WTC11 (cell line): ENCODE data around the gene RARA. TPM values are rescaled to one million over a fixed set of nuclear protein-coding genes. Genes with fewer than 3 reads are reported as not detected.

Experiments
- ATAC-seq: fragments of 200-7000 bp; cut with Tn5 transposase; 2 replicates; pipeline ENCODE4 v1.10.0; 2021; ENCODE audit warnings: mild to moderate bottlenecking, moderate library complexity
- CTCF ChIA-PET: fragments of 300-600 bp; sonication (Branson Sonifier 250); formaldehyde crosslinking; loops from one replicate; lab custom pipeline; 2021; ENCODE audit warnings: antibody characterized with exemption; lab: Charles Lee
- POLR2A ChIA-PET: fragments of 350-600 bp; sonication (Branson Sonifier 250); formaldehyde crosslinking; loops from one replicate; lab custom pipeline; 2021; ENCODE audit warnings: antibody characterized with exemption; lab: Charles Lee
- DNase-seq: peaks from one replicate; pipeline ENCODE4 v3.0.0; 2021; ENCODE audit warnings: low spot score
- H3K27ac Mint-ChIP-seq: 2 replicates; pipeline ENCODE4 v1.8.0; 2021; ENCODE audit warnings: mixed read lengths
- H3K27me3 Mint-ChIP-seq: 2 replicates; pipeline ENCODE4 v1.8.0; 2021; ENCODE audit warnings: low read depth, mild to moderate bottlenecking, moderate library complexity, mixed read lengths
- H3K36me3 Mint-ChIP-seq: 2 replicates; pipeline ENCODE4 v1.8.0; 2021; ENCODE audit warnings: mixed read lengths
- H3K4me1 Mint-ChIP-seq: 2 replicates; pipeline ENCODE4 v1.8.0; 2022; ENCODE audit warnings: mixed read lengths
- H3K4me3 Mint-ChIP-seq: 2 replicates; pipeline ENCODE4 v1.8.0; 2021; ENCODE audit warnings: mild to moderate bottlenecking, moderate library complexity, mixed read lengths
- H3K9me3 Mint-ChIP-seq: 2 replicates; pipeline ENCODE4 v1.8.0; 2021; ENCODE audit warnings: mixed read lengths
- ARID4B ChIP-seq: sonication (generic); formaldehyde crosslinking; IDR thresholded peaks from 2 replicates; pipeline ENCODE4 v1.8.0; 2023; ENCODE audit warnings: missing genetic modification reagents, mild to moderate bottlenecking, borderline replicate concordance
- CREB1 ChIP-seq: sonication (generic); formaldehyde crosslinking; IDR thresholded peaks from 2 replicates; pipeline ENCODE4 v1.8.0; 2023; ENCODE audit warnings: mild to moderate bottlenecking, missing genetic modification reagents
- CREM ChIP-seq: sonication (generic); formaldehyde crosslinking; IDR thresholded peaks from 2 replicates; pipeline ENCODE4 v1.8.1; 2022; ENCODE audit warnings: mild to moderate bottlenecking, missing genetic modification reagents, moderate library complexity
- E2F4 ChIP-seq: sonication (generic); formaldehyde crosslinking; IDR thresholded peaks from 2 replicates; pipeline ENCODE4 v1.8.1; 2022; ENCODE audit warnings: low read depth, mild to moderate bottlenecking, moderate library complexity, missing genetic modification reagents, borderline replicate concordance
- FOXJ3 ChIP-seq: sonication (generic); formaldehyde crosslinking; IDR thresholded peaks from 2 replicates; pipeline ENCODE4 v1.9.0; 2021; ENCODE audit warnings: missing genetic modification reagents, mild to moderate bottlenecking, borderline replicate concordance
- FOXK1 ChIP-seq: sonication (generic); formaldehyde crosslinking; IDR thresholded peaks from 2 replicates; pipeline ENCODE4 v1.8.0; 2022; ENCODE audit warnings: mild to moderate bottlenecking, moderate library complexity, missing genetic modification reagents
- IRF1 ChIP-seq: sonication (generic); formaldehyde crosslinking; IDR thresholded peaks from 2 replicates; pipeline ENCODE4 v1.8.0; 2023; ENCODE audit warnings: missing genetic modification reagents
- MLX ChIP-seq: sonication (generic); formaldehyde crosslinking; IDR thresholded peaks from 2 replicates; pipeline ENCODE4 v1.8.1; 2023; ENCODE audit warnings: mild to moderate bottlenecking, missing genetic modification reagents, moderate library complexity
- MYBL2 ChIP-seq: sonication (generic); formaldehyde crosslinking; IDR thresholded peaks from 2 replicates; pipeline ENCODE4 v1.8.1; 2023; ENCODE audit warnings: mild to moderate bottlenecking, moderate library complexity, missing genetic modification reagents
- NFATC4 ChIP-seq: fragments of 250-450 bp; sonication (Bioruptor Pico); IDR thresholded peaks from 2 replicates; pipeline ENCODE4 v1.9.0; 2021; ENCODE audit warnings: mild to moderate bottlenecking
- NFYB ChIP-seq: sonication (generic); formaldehyde crosslinking; conservative IDR thresholded peaks from 2 replicates; pipeline ENCODE4 v1.8.0; 2022; ENCODE audit warnings: low read depth, missing genetic modification reagents
- NR2C2 ChIP-seq: sonication (generic); formaldehyde crosslinking; IDR thresholded peaks from 2 replicates; pipeline ENCODE4 v1.8.0; 2022; ENCODE audit warnings: mild to moderate bottlenecking, missing genetic modification reagents
- RORB ChIP-seq: fragments of 250-450 bp; sonication (Bioruptor Pico); IDR thresholded peaks from 2 replicates; pipeline ENCODE4 v1.9.0; 2021; ENCODE audit warnings: mild to moderate bottlenecking
- TCF7 ChIP-seq: sonication (generic); formaldehyde crosslinking; IDR thresholded peaks from 2 replicates; pipeline ENCODE4 v1.8.0; 2022; ENCODE audit warnings: mild to moderate bottlenecking, low read depth, missing genetic modification reagents, moderate library complexity
- ZNF138 ChIP-seq: sonication (generic); formaldehyde crosslinking; conservative IDR thresholded peaks from 2 replicates; pipeline ENCODE4 v1.8.1; 2022; ENCODE audit warnings: mild to moderate bottlenecking, moderate library complexity, missing genetic modification reagents
- ZNF396 ChIP-seq: fragments of 250-450 bp; sonication (Bioruptor Pico); IDR thresholded peaks from 2 replicates; pipeline ENCODE4 v1.8.0; 2021; ENCODE audit warnings: mild to moderate bottlenecking, moderate library complexity, borderline replicate concordance
- total RNA-seq: library from RNA; stranded (reverse); gene quantifications from 3 replicates; pipeline ENCODE4 v1.2.3, GENCODE V29; 2021
- TF ChIP-seq, protein P1 (sequence below): sonication (generic); formaldehyde crosslinking; IDR thresholded peaks from 2 replicates; pipeline ENCODE4 v1.8.1; 2023; ENCODE audit warnings: mild to moderate bottlenecking, missing genetic modification reagents, moderate library complexity
- TF ChIP-seq, protein P2 (sequence below): sonication (generic); formaldehyde crosslinking; IDR thresholded peaks from 2 replicates; pipeline ENCODE4 v1.8.0; 2022; ENCODE audit warnings: mild to moderate bottlenecking, missing genetic modification reagents
- TF ChIP-seq, protein P3 (sequence below): sonication (generic); formaldehyde crosslinking; IDR thresholded peaks from 2 replicates; pipeline ENCODE4 v1.8.1; 2022; ENCODE audit warnings: mild to moderate bottlenecking, moderate library complexity, missing genetic modification reagents
- TF ChIP-seq, protein P4 (sequence below): fragments of 250-450 bp; sonication (Bioruptor Pico); IDR thresholded peaks from 2 replicates; pipeline ENCODE4 v1.8.0; 2021; ENCODE audit warnings: mild to moderate bottlenecking

Gene RARA
- total RNA-seq, 1 experiment from 2014 or later: 20.7 TPM

DNA sequence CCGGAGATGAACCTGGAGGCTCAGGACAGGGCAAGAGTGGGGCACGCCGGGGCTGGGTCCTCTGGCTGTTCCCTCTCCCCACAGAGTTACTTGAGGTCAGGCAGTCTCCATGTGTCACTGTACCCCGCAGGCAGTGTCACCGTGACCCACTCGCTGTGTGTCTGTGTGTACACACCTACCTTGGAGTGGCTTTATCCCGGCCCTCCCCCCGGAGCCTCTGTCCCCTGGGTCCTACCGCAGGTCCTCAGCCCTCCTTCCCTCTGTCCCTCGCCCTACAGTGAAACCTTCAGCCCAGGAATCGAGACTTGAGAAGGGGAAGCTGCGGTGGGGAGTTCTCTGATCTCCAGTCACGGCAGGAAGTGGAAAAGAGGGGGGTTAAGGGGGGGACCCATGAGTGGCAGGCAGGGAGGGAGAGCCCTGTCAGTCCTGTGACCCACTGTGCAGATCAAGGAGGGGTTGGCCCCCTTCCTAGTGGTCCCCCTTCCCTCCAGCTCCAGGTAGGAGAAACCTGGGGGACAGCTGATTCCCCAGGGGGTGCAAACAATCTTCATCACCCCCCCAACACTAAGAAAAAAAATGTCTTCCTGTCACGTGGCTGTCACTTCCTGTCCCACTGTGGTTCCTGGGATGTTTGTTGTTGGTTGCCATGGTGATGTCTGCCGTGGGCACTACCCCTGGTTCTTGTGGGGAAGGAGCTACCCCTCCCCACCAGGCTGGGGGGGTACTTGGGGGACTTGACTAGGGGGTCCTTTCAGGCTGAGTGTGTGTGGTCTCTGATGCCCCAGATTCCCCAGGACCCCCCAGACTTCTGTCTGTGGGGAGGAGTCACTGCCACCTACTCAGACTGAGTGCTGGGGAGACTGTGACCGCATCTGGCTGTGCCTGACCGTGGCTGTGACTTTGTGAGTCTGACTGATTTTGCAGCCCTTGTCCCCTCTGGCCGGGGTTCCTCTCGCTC is 13.7 kb downstream of the RARA start:
- Mint-ChIP-seq H3K27me3 (peaks cover 8% of the 10 kb centered on the region), H3K9me3 (no peaks in the 10 kb centered on the region), H3K27ac (no peak overlapping the region), H3K4me3 (no peak overlapping the region), H3K36me3 (no peaks in the 10 kb centered on the region), H3K4me1 (peaks cover 52% of the 10 kb centered on the region)
- TF ChIP-seq, protein P1, sequence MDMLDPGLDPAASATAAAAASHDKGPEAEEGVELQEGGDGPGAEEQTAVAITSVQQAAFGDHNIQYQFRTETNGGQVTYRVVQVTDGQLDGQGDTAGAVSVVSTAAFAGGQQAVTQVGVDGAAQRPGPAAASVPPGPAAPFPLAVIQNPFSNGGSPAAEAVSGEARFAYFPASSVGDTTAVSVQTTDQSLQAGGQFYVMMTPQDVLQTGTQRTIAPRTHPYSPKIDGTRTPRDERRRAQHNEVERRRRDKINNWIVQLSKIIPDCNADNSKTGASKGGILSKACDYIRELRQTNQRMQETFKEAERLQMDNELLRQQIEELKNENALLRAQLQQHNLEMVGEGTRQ: peak; percentile 83
- TF ChIP-seq, protein P2, sequence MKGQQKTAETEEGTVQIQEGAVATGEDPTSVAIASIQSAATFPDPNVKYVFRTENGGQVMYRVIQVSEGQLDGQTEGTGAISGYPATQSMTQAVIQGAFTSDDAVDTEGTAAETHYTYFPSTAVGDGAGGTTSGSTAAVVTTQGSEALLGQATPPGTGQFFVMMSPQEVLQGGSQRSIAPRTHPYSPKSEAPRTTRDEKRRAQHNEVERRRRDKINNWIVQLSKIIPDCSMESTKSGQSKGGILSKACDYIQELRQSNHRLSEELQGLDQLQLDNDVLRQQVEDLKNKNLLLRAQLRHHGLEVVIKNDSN: peak; percentile 77
- no peak for TF ChIP-seq CREB1 (CRISPR knock-in tag)
- CTCF ChIA-PET: interaction anchor here (3.4 kb wide), 1 partner anchor 32 kb away, joined by 15 read pairs; no protein-coding TSS in a partner anchor
- POLR2A ChIA-PET: interaction anchor here (0.6 kb wide), 2 partner anchors 29 to 33 kb away, joined by 3 read pairs; no protein-coding TSS in a partner anchor
- ATAC-seq (no peak), DNase-seq (no peak)

- ATAC-seq: no peak
- no peak overlapping the region for H3K27ac Mint-ChIP-seq
- peaks cover 48% of the 10 kb centered on the region for H3K4me1 Mint-ChIP-seq
- CTCF ChIA-PET: interaction anchor here (0.6 to 1.5 kb wide), 4 partner anchors 19 to 121 kb away, joined by 3 read pairs; no protein-coding TSS in a partner anchor
- DNase-seq: no peak
- H3K36me3 Mint-ChIP-seq: no peaks in the 10 kb centered on the region
- POLR2A ChIA-PET: no interaction called here
- no peaks in the 10 kb centered on the region for H3K9me3 Mint-ChIP-seq
- H3K27me3 Mint-ChIP-seq: peaks cover 5% of the 10 kb centered on the region
- H3K4me3 Mint-ChIP-seq: no peak overlapping the region
- TF ChIP-seq NFYB: no peak
- no peak for TF ChIP-seq FOXJ3 (CRISPR knock-in tag)
- TF ChIP-seq ARID4B: no peak
- no peak for TF ChIP-seq NR2C2 (CRISPR knock-in tag)
- no peak for TF ChIP-seq IRF1
- TF ChIP-seq NFATC4 (CRISPR knock-in tag): no peak
- TF ChIP-seq CREM (CRISPR knock-in tag): no peak
- no peak for TF ChIP-seq FOXK1 (CRISPR knock-in tag)
- no peak for TF ChIP-seq E2F4 (CRISPR knock-in tag)
- TF ChIP-seq, protein P3, sequence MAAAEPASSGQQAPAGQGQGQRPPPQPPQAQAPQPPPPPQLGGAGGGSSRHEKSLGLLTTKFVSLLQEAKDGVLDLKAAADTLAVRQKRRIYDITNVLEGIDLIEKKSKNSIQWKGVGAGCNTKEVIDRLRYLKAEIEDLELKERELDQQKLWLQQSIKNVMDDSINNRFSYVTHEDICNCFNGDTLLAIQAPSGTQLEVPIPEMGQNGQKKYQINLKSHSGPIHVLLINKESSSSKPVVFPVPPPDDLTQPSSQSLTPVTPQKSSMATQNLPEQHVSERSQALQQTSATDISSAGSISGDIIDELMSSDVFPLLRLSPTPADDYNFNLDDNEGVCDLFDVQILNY (CRISPR knock-in tag): no peak
- TF ChIP-seq ZNF396 (CRISPR knock-in tag): no peak
- TF ChIP-seq MLX (CRISPR knock-in tag): no peak
- TF ChIP-seq MYBL2: no peak
- TF ChIP-seq ZNF138 (CRISPR knock-in tag): no peak
- TF ChIP-seq RORB (CRISPR knock-in tag): no peak
- TF ChIP-seq, protein P4, sequence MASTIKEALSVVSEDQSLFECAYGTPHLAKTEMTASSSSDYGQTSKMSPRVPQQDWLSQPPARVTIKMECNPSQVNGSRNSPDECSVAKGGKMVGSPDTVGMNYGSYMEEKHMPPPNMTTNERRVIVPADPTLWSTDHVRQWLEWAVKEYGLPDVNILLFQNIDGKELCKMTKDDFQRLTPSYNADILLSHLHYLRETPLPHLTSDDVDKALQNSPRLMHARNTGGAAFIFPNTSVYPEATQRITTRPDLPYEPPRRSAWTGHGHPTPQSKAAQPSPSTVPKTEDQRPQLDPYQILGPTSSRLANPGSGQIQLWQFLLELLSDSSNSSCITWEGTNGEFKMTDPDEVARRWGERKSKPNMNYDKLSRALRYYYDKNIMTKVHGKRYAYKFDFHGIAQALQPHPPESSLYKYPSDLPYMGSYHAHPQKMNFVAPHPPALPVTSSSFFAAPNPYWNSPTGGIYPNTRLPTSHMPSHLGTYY (CRISPR knock-in tag): no peak
- no peak for TF ChIP-seq TCF7 (CRISPR knock-in tag)
Measured at GRCh38 chr17:40323391-40324381, 14.7 kb downstream of the RARA start.
